Parathyroid adenoma (tissue), 2 donors: ENCODE results near the gene WNT9A.

Experiments used
- H2AFZ ChIP-seq: fragments of 300-600 bp; sonication (generic); one replicate; pipeline ENCODE4 v1.7.0; 2017; ENCODE audit warnings: antibody characterized with exemption, mild to moderate bottlenecking
- H3K27ac ChIP-seq: fragments of 300-600 bp; sonication (generic); one replicate; pipeline ENCODE4 v1.7.0; 2017
- H3K27me3 ChIP-seq: fragments of 300-600 bp; sonication (generic); one replicate; pipeline ENCODE4 v1.7.0; 2017; ENCODE audit warnings: low read length; ENCODE audit not compliant: control insufficient read depth, insufficient read depth
- H3K36me3 ChIP-seq: fragments of 300-600 bp; sonication (generic); one replicate; pipeline ENCODE4 v1.7.0; 2017; ENCODE audit warnings: low read length; ENCODE audit not compliant: control insufficient read depth, insufficient read depth
- H3K4me1 ChIP-seq: fragments of 300-600 bp; sonication (generic); one replicate; pipeline ENCODE4 v1.7.0; 2017; ENCODE audit warnings: control low read depth
- H3K4me2 ChIP-seq: fragments of 300-600 bp; sonication (generic); one replicate; pipeline ENCODE4 v1.7.0; 2017; ENCODE audit warnings: low read length
- H3K4me3 ChIP-seq: fragments of 300-600 bp; sonication (generic); one replicate; pipeline ENCODE4 v1.7.0; 2017; ENCODE audit warnings: low read depth, low read length
- H3K79me2 ChIP-seq: fragments of 300-600 bp; sonication (generic); one replicate; pipeline ENCODE4 v1.7.0; 2017; ENCODE audit warnings: control low read depth
- H3K9ac ChIP-seq: fragments of 300-600 bp; sonication (generic); one replicate; pipeline ENCODE4 v1.7.0; 2017; ENCODE audit warnings: mild to moderate bottlenecking
- H3K9me3 ChIP-seq: fragments of 300-600 bp; sonication (generic); one replicate; pipeline ENCODE4 v1.7.0; 2017; ENCODE audit warnings: low read length; ENCODE audit not compliant: control insufficient read depth
- CTCF ChIP-seq: fragments of 300-600 bp; sonication (generic); IDR thresholded peaks from one replicate; pipeline ENCODE4 v1.7.0; 2017; ENCODE audit warnings: antibody characterized with exemption, mild to moderate bottlenecking
- donor health status: primary hyperparathyroidism.

WNT9A gene

GRCh38 chr1:227917081-227917950 is 30.4 kb downstream of the WNT9A start:
- H3K4me2 ChIP-seq, result no peak overlapping the region
- no peak overlapping the region for H3K27ac ChIP-seq
- H3K9me3 ChIP-seq, result no peaks in the 10 kb centered on the region
- no peak for TF ChIP-seq CTCF
- no peaks in the 10 kb centered on the region for H3K27me3 ChIP-seq
- no peak overlapping the region for H2AFZ ChIP-seq
- no peaks in the 10 kb centered on the region for H3K79me2 ChIP-seq
- H3K4me1 ChIP-seq, result no peaks in the 10 kb centered on the region
- H3K4me3 ChIP-seq, result no peak overlapping the region
- no peak overlapping the region for H3K9ac ChIP-seq
- no peaks in the 10 kb centered on the region for H3K36me3 ChIP-seq

GRCh38 chr1:227916655-227917054 is 31.1 kb downstream of the WNT9A start:
- no peaks in the 10 kb centered on the region for H3K9me3 ChIP-seq
- H3K27ac ChIP-seq, result no peak overlapping the region
- H3K4me3 ChIP-seq, result no peak overlapping the region
- H3K79me2 ChIP-seq, result no peaks in the 10 kb centered on the region
- H3K27me3 ChIP-seq, result no peaks in the 10 kb centered on the region
- H2AFZ ChIP-seq, result no peak overlapping the region
- no peaks in the 10 kb centered on the region for H3K4me1 ChIP-seq
- no peaks in the 10 kb centered on the region for H3K36me3 ChIP-seq
- no peak overlapping the region for H3K4me2 ChIP-seq
- H3K9ac ChIP-seq, result no peak overlapping the region
- no peak for TF ChIP-seq CTCF

- H3K4me2 ChIP-seq, result no peak overlapping the region
- H3K4me1 ChIP-seq, result no peaks in the 10 kb centered on the region
- no peak overlapping the region for H3K4me3 ChIP-seq
- H3K27me3 ChIP-seq, result no peaks in the 10 kb centered on the region
- H3K9ac ChIP-seq, result no peak overlapping the region
- no peak for TF ChIP-seq CTCF
- no peak overlapping the region for H2AFZ ChIP-seq
- H3K9me3 ChIP-seq, result no peaks in the 10 kb centered on the region
- no peaks in the 10 kb centered on the region for H3K36me3 ChIP-seq
- no peak overlapping the region for H3K27ac ChIP-seq
- no peaks in the 10 kb centered on the region for H3K79me2 ChIP-seq
Measured at GRCh38 chr1:227915564-227916553, 31.9 kb downstream of the WNT9A start.

- no peak overlapping the region for H3K27ac ChIP-seq
- H3K36me3 ChIP-seq, result no peaks in the 10 kb centered on the region
- no peaks in the 10 kb centered on the region for H3K79me2 ChIP-seq
- no peaks in the 10 kb centered on the region for H3K27me3 ChIP-seq
- H3K9ac ChIP-seq, result no peak overlapping the region
- H3K4me2 ChIP-seq, result no peak overlapping the region
- H2AFZ ChIP-seq, result no peak overlapping the region
- no peaks in the 10 kb centered on the region for H3K9me3 ChIP-seq
- H3K4me1 ChIP-seq, result no peaks in the 10 kb centered on the region
- no peak for TF ChIP-seq CTCF
- H3K4me3 ChIP-seq, result no peak overlapping the region
Measured at GRCh38 chr1:227914801-227915563, 32.8 kb downstream of the WNT9A start.
